Coronary artery (tissue), 2 donors: ENCODE measurements around the gene HSBP1.

ENCODE experiments used
- DNase-seq: peaks from one replicate; pipeline ENCODE4 v3.0.0-alpha.2; 2017; ENCODE audit warnings: low spot score
- H3K27ac ChIP-seq, 2 donors: fragments of 200-600 bp; sonication (generic); one replicate each; pipeline ENCODE4 v1.5.1; 2016 to 2019
- H3K4me3 ChIP-seq: fragments of 200-600 bp; sonication (generic); 2 replicates; pipeline ENCODE4 v1.5.1; 2016; ENCODE audit warnings: mild to moderate bottlenecking, moderate library complexity
- CTCF ChIP-seq: fragments of 200-600 bp; sonication (generic); IDR thresholded peaks from one replicate; pipeline ENCODE4 v1.5.1; 2019; ENCODE audit warnings: antibody characterized with exemption

Gene HSBP1

DNA sequence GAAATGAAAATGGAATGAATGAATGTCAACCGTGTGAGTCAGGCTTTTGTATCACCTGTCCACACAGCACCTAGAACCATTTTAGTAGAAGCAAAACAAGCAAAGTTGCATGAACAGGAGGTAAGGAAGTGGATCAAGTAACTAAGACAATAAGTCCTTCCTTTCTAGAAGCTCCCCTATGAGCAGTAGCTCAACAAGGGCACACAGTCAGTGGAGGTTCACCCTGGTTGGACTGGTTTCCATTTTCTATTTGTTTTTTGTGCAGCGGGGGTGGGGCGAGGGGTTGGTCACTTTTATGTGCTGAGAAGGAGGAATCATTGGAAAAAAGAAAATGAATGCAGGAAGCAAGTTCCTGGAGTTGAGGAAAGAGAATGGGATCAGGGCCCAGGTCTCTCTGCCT lies 4.0 kb upstream of the HSBP1 start:
- Histone ChIP-seq H3K4me3 (no peak overlapping the region), H3K27ac (no peak overlapping the region)
- DNase-seq, result no peak
- no peak for TF ChIP-seq CTCF

DNA sequence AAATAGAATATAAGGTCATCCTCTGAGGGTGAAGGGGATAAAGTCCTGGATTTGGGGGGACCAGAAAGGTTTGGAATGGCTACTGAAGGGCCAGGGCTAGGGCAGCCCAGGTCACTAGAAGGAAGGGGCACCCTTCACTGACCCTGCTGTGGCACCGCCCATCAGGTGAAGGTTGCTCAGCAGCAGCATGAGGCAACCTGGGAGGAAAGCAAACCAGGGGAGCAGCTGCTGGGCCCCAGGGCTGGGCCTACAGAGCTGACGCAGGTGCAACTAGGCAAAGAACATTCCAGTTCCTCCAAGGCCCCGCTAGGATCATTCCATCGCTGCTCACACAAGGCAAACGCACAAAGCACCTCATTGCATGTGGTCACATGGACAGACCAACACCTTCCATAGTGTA lies 3.4 kb upstream of the HSBP1 start:
- no peak for DNase-seq
- H3K4me3 ChIP-seq, result no peak overlapping the region
- peak overlapping the region in 1 of 2 donors; percentile 5 for H3K27ac ChIP-seq
- no peak for TF ChIP-seq CTCF

GRCh38 chr16:83806036-83806435 lies 1.7 kb upstream of the HSBP1 start:
- Histone ChIP-seq H3K27ac (peak overlapping the region in 1 of 2 donors; percentile 54), H3K4me3 (no peak overlapping the region)
- no peak for TF ChIP-seq CTCF
- DNase-seq, result no peak

DNA sequence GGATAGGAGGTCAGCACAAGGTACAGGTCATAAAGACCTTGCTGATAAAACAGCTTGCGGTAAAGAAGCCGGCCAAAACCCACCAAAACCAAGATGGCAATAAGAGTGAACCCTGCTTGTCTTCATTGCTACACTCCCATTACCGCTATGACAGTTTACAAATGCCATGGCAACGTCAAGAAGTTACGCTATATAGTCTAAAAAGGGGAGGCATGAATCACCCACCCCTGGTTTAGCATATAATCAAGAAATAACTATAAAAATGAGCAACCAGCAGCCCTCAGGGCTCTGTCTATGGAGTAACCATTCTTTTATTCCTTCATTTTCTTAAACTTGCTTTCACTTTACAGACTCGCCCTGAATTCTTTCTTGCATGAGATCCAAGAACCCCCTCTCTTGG lies 1.0 kb upstream of the HSBP1 start:
- TF ChIP-seq CTCF, result no peak
- DNase-seq, result no peak
- Histone ChIP-seq H3K27ac (peak overlapping the region in 1 of 2 donors; percentile 54), H3K4me3 (no peak overlapping the region)

GRCh38 chr16:83807327-83807709 lies 460 bp upstream of the HSBP1 start:
- no peak for DNase-seq
- TF ChIP-seq CTCF, result no peak
- Histone ChIP-seq H3K27ac (peak overlapping the region in 1 of 2 donors; percentile 88), H3K4me3 (peak overlapping the region; percentile 94)

DNA sequence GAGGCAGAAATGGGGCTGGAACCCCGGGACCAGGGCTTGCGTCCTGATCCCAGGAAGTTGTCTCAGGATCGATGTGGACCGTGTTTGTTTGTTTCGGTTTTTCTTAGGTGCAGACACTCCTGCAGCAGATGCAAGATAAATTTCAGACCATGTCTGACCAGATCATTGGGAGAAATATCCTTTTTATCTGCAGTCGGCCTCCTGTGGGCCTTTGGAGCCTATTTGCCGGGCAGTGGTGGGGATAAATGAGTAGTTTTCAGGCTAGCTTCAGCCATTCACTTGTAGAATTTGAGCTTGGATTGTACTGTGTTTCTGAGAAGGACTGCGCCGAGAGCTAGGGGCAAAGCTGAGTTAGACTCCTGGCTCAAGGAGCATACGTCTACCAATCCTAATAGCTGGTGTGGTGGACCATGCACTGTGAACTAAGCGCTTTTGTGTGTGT lies 816 bp downstream of the HSBP1 start:
- no peak for DNase-seq

More for the DNA sequence above, 816 bp downstream of the HSBP1 start:
- H3K27ac ChIP-seq, result peak overlapping the region; percentile 84 to 88
- peak overlapping the region; percentile 94 for H3K4me3 ChIP-seq
- TF ChIP-seq CTCF, result no peak
